ENCODE data around the gene SLC11A1.

GRCh38 chr2:218332288-218332687 lies 49.8 kb upstream of the SLC11A1 start:
- TF ChIP-seq POLR2A (IDR thresholded peaks at IDR 0.05; ENCODE audit: low read depth, low read length) = no peak
- no peak for TF ChIP-seq POLR2AphosphoS5 (IDR thresholded peaks at IDR 0.05; ENCODE audit: low read depth, low read length)

All from GM12891 (cell line).